Measurements from ENCODE around the gene CLCN7.

The CLCN7 gene

GRCh38 chr16:1464196-1464893 lies 10.5 kb downstream of the CLCN7 start:
- DNase-seq (ENCODE audit: low read depth in 2 of 2): no peak

- no peak for DNase-seq (ENCODE audit: low read depth in 2 of 2)
Observed at GRCh38 chr16:1461146-1461545, 13.7 kb downstream of the CLCN7 start.

DNA sequence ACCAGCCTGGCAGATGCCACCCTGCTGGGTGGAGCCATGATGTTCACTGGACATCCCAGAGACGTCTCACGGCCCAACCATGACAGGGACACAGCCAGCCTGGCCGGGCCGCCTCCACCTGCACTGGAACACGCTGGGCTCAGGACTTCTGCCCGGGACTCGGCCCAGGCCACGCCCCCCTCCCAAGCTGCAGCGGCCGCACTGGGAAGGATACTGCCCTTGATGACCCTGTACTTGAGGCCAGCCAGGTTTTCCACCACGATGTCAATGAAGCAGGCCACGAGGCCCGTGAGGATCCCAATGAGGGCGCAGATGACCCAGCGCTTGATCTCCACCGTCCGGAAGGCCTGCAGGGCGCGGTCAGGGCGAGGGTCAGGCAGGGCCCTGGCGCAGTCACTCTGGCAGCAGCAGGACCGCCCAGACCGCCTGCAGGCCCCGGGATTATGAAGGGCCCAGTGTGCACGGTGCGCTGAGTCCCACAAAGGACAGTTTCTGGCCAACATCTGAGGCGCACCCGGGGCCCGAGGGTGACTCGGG lies 14.2 kb downstream of the CLCN7 start:
- DNase-seq (ENCODE audit: low read depth in 2 of 2): no peak

- DNase-seq (ENCODE audit: low read depth in 2 of 2): no peak
Observed at GRCh38 chr16:1459967-1460366, 14.9 kb downstream of the CLCN7 start.

- DNase-seq (ENCODE audit: low read depth in 2 of 2): no peak
Observed at GRCh38 chr16:1458977-1459341, 15.9 kb downstream of the CLCN7 start.

DNA sequence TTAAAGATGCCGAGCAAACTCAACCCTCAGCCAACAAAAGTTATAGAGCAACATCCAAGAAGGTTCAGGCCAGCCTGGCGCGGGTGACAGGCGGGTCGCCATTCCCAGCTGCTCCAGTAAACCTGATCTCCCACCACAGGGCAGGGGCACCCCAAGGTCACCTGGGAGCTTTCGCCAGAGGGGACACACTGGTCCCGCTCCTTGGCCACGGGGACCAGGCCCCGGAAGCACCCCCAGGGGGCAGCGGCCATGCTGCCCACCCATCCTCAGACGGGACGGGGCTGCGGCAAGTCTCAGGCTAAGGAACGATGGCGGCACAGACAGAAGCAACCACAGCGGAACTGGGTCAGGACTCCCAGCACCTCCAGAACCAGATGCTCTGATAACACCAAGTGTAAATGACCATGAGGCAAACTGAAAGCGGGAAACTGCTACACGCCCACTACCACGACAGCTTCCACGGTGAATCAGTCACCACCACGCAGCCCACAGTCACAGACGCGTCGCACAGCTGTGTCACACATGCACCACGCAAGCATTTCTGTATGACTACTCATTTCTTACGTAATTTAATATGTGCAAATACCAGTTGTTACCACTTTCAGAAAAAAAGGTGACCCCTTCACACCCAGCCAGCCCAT lies 16.4 kb downstream of the CLCN7 start:
- DNase-seq (ENCODE audit: low read depth in 2 of 2): no peak

GRCh38 chr16:1457489-1458245 lies 17.2 kb downstream of the CLCN7 start:
- no peak for DNase-seq (ENCODE audit: low read depth in 2 of 2)

- DNase-seq (ENCODE audit: low read depth in 2 of 2): no peak
Observed at GRCh38 chr16:1456951-1457350, 17.9 kb downstream of the CLCN7 start.

DNA sequence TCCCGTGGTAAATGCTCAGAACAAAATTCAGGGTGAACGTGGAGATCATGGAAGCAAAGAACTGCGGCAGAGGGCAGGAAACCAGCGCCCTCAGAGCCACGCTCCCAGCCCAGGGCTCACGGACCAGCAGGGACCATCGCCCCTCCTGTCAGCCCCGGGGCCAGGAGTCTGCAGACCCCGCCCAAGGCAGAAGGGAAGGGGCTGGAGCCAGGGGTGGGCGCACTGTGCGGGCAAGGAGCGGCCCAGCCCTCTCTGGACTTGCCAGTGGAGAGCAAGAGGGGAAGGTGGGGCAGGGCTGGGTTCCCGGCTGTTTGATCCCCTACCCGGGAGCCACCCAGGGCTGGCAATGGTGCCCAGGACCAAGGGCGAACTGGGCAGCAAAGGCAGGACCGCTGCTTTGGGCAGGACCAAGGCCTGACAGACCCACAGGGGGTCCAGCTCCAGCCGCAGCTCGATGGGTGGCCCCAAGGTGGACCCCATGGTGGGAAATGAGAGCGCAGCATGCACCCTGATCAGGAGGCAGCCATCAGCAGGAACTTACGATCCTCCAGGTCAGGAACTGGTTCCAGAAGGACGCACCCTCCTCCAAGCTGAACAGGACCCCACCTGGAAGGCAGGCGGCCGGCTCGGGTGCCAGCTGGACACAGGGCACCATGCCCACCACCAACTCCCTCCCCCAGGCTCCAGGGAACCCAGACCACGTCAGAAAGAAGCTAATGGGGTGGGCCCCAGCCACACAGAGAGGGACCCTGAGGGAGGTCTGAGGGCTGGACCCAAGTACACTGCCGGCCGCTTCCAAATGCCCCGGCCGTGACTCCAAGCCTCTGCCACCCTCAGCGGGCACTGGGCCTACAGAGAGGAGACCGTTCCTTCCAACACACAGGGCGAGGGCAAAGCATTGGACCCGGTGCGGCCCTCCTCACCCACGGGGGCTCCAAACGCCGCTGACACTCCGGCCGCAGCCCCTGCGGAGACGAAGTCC lies 19.3 kb downstream of the CLCN7 start:
- DNase-seq (ENCODE audit: low read depth in 2 of 2): no peak

- DNase-seq (ENCODE audit: low read depth in 2 of 2): no peak
Observed at GRCh38 chr16:1454561-1454960, 20.3 kb downstream of the CLCN7 start.

GRCh38 chr16:1453316-1453715 lies 21.5 kb downstream of the CLCN7 start:
- no peak for DNase-seq (ENCODE audit: low read depth in 2 of 2)

DNA sequence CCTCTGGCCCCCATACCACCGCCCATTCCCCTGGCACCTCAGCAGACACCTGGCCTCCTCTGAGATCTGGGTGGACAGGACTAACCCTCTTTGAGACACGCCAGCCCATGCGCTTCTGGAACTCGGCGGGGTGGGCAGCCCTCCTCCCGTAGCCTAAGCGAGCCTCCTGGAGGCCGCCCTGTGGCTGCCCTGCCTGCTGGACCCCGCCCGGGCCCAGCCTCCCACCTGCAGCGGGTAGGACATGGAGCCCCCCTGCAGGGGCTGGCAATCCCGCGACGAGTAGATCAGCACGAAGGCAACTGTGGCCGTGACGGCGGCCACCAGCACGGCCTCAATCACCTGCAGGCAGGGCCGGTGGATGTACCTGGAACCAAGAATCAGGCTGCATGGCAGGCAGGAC lies 22.3 kb downstream of the CLCN7 start:
- DNase-seq (ENCODE audit: low read depth in 2 of 2): no peak

GRCh38 chr16:1451702-1452392 lies 23.0 kb downstream of the CLCN7 start:
- DNase-seq (ENCODE audit: low read depth in 2 of 2): no peak

DNA sequence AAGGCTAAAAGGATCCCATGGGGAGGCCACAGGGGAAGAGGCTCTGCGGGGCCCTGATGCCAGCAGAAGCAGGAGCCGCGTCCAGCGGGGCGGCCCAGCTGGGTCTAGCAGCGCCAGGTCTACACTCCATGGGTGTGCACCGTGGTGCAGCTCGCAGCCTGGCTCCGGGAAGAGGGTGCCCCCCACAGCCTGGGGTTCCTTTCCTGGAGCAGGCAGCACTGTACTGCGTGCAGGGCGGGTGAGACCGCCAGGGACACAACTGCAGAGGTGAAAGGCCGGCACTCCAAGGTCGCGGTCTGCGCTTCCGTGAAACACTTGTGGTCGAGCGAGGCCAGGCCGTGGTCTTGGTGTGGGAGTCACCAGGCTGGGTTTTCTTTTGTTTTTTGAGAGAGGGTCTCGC lies 24.0 kb downstream of the CLCN7 start:
- DNase-seq (ENCODE audit: low read depth in 2 of 2): no peak

DNA sequence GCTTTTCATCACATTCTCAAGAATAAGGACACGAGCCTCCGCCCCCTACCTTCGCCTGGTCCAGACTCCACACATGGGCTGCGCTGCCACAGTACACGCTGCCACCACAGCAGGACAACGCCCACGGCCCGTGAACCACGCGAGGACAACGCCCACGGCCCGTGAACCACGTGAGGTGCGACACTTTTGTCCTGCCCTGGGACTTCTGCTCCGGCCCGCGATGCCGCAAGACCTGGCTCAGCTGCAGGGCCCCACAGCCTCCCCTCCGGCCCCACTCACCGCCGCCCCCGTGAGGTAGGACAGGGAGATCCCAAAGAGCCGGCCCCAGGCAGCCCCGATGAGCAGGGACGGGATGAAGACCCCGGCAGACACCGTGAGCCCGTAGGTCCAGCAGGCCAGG lies 24.6 kb downstream of the CLCN7 start:
- no peak for DNase-seq (ENCODE audit: low read depth in 2 of 2)

DNA sequence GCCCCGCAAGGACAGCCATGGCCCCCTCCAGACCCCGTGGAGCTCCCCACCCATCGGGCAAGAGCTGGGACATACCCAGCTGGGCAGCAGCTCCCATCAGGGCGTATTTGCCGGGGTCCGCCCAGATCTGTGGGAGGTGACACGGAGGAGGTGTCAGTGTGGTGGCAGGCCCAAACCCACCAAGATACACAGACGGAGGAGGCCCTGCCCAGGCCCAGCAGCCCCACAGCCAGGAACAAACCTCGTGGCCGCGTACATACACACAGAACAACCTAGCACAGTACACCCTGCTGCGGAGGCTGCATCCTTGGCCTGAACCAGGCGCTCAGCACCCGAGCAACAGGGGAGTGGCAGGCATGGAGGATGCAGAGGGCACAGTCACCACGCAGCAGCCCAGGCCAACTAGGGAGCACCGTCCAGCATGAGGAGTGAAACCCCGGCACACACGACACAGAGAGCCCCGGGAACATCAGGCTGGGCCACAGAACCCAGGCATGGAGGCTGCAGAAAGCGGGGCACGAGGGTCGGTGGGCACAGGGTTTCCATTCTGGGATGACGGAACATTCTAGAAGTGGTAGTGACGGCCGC lies 25.5 kb downstream of the CLCN7 start:
- no peak for DNase-seq (ENCODE audit: low read depth in 2 of 2)

GRCh38 chr16:1448536-1449116 lies 26.2 kb downstream of the CLCN7 start:
- DNase-seq (ENCODE audit: low read depth in 2 of 2): no peak

GRCh38 chr16:1447965-1448364 lies 26.9 kb downstream of the CLCN7 start:
- no peak for DNase-seq (ENCODE audit: low read depth in 2 of 2)

DNA sequence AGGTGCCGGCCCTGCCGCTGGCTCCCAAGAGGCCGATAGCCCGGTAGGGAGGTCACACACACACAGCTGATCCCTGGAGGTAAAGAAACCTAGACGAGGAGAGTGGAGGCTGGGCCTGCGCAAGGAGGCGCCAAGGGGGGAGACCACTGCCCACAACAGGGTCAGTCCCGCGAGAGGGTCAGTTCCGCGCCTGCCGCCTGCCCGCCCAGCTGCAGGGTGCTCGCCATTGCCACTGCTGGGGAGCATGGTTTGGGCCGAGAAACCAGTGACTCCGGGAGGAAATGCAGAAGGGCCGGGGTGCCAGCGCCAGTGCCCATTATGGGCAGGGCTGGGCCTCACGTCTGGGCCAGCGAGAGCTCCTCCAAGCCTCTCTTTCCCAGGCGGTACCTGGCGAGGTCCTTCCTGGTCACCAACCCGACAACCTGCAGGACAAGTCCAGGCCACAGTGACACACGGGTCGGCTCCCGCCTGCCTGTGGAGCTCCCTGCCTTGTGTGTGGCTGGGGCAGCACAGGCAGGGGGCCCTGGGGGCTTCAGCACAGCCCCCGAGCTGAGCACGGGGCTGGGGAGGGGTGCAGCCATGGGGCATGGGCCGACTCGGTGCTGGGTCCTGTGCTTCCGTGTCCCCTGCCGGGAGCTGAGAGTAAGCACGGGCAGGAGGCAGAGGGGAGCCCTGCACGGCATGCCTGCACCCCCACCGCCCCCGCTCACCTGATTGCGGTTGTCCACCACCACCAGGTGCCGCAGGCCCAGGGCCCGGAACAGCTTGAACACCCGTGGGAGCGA lies 28.3 kb downstream of the CLCN7 start:
- no peak for DNase-seq (ENCODE audit: low read depth in 2 of 2)
